Glutamatergic neuron (in vitro differentiated cells): Measurements from ENCODE around the gene PRKACB. TPM values are rescaled to one million over a fixed set of nuclear protein-coding genes. Genes with fewer than 3 reads are reported as not detected.

Experiments
- DNase-seq: peaks from one replicate; pipeline ENCODE4 v3.0.0; 2022
- H3K27ac Mint-ChIP-seq: one replicate; pipeline ENCODE4 v1.8.0; 2020; ENCODE audit warnings: mild to moderate bottlenecking, mixed read lengths, inconsistent platforms; ENCODE audit not compliant: unreplicated experiment
- H3K27me3 Mint-ChIP-seq: one replicate; pipeline ENCODE4 v1.8.0; 2020; ENCODE audit warnings: mild to moderate bottlenecking, moderate library complexity, mixed read lengths, inconsistent platforms; ENCODE audit not compliant: unreplicated experiment
- H3K36me3 Mint-ChIP-seq: one replicate; pipeline ENCODE4 v1.8.0; 2020; ENCODE audit warnings: mild to moderate bottlenecking, mixed read lengths, inconsistent platforms; ENCODE audit not compliant: unreplicated experiment
- H3K4me1 Mint-ChIP-seq: one replicate; pipeline ENCODE4 v1.8.0; 2020; ENCODE audit warnings: mild to moderate bottlenecking, low read depth, mixed read lengths, inconsistent platforms; ENCODE audit not compliant: unreplicated experiment
- H3K4me3 Mint-ChIP-seq: one replicate; pipeline ENCODE4 v1.8.0; 2020; ENCODE audit warnings: mild to moderate bottlenecking, mixed read lengths, inconsistent platforms; ENCODE audit not compliant: unreplicated experiment
- H3K9me3 Mint-ChIP-seq: one replicate; pipeline ENCODE4 v1.8.0; 2020; ENCODE audit warnings: mild to moderate bottlenecking, moderate library complexity, mixed read lengths, inconsistent platforms; ENCODE audit not compliant: unreplicated experiment
- CTCF ChIP-seq: fragments of 200-600 bp; sonication (generic); IDR thresholded peaks from one replicate; pipeline ENCODE4 v1.5.0; 2021; ENCODE audit not compliant: partially characterized antibody, unreplicated experiment
- total RNA-seq: library from RNA; stranded (reverse); fragmentation: NEBNext Ultra II Directional; extraction: Animal tissue kit (Norgen Biotek cat#: 25700); gene quantifications from one replicate; pipeline ENCODE4 v1.2.1, GENCODE V29; 2021; ENCODE audit not compliant: unreplicated experiment

PRKACB gene
- total RNA-seq, 1 donor from 2014 or later = 11.2 TPM

- Mint-ChIP-seq H3K4me3 (no peak overlapping the region), H3K27ac (no peak overlapping the region), H3K4me1 (no peaks in the 10 kb centered on the region), H3K9me3 (no peaks in the 10 kb centered on the region), H3K27me3 (no peaks in the 10 kb centered on the region), H3K36me3 (peaks cover 5% of the 10 kb centered on the region)
- no peak for TF ChIP-seq CTCF
- DNase-seq = no peak
Observed at GRCh38 chr1:84202126-84202525, 58.1 kb downstream of the PRKACB start.

DNA sequence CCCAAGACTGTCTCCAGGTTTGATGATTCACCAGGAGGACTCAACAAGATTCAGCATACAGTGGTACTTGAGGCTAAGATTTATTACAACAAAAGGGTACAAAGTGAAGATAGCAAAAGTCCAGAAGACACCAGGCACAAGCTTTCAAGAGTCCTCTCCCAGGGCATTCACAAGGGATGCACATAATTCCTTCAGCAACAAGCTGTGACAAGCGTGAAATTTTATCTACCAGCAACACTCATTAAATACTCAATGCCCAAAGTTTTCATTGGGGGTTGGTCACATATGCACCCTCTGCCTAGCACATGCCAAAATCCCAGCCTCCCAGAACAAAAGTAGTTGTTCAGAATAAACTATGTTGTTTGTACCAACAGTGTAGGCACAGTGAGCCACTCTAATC is 62.3 kb downstream of the PRKACB start:
- Mint-ChIP-seq H3K36me3 (no peaks in the 10 kb centered on the region), H3K27me3 (no peaks in the 10 kb centered on the region), H3K4me3 (no peak overlapping the region), H3K27ac (no peak overlapping the region), H3K9me3 (no peaks in the 10 kb centered on the region), H3K4me1 (no peaks in the 10 kb centered on the region)
- no peak for DNase-seq
- no peak for TF ChIP-seq CTCF

GRCh38 chr1:84208935-84209334 is 64.9 kb downstream of the PRKACB start:
- H3K27ac Mint-ChIP-seq = no peak overlapping the region
- no peaks in the 10 kb centered on the region for H3K9me3 Mint-ChIP-seq
- TF ChIP-seq CTCF = no peak
- no peaks in the 10 kb centered on the region for H3K36me3 Mint-ChIP-seq
- DNase-seq = no peak
- H3K4me1 Mint-ChIP-seq = no peaks in the 10 kb centered on the region
- no peaks in the 10 kb centered on the region for H3K27me3 Mint-ChIP-seq
- H3K4me3 Mint-ChIP-seq = no peak overlapping the region

GRCh38 chr1:84214115-84214956 is 70.3 kb downstream of the PRKACB start:
- no peak overlapping the region for H3K27ac Mint-ChIP-seq
- TF ChIP-seq CTCF = no peak
- H3K9me3 Mint-ChIP-seq = no peaks in the 10 kb centered on the region
- DNase-seq = no peak
- no peak overlapping the region for H3K4me3 Mint-ChIP-seq
- no peaks in the 10 kb centered on the region for H3K4me1 Mint-ChIP-seq
- H3K27me3 Mint-ChIP-seq = no peaks in the 10 kb centered on the region
- H3K36me3 Mint-ChIP-seq = no peaks in the 10 kb centered on the region

DNA sequence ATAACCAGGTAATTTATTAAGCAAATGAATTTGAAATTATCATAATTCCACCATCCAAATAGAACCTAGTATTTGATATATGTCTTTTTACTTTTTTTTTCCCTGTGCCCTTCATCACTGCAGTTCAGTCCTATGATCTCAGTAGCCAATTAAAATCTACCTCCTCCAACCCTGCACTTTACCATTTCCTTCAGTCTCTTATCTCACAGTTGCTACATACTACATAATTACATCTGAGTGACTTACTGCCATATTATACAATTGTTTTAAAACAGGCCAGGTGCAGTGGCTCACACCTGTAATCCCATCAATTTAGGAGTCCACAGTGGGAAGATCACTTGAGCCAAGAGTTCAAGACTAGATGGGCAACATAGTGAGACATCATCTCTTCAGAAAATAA is 73.2 kb downstream of the PRKACB start:
- Mint-ChIP-seq H3K36me3 (peaks cover 11% of the 10 kb centered on the region), H3K4me1 (no peaks in the 10 kb centered on the region), H3K9me3 (no peaks in the 10 kb centered on the region), H3K27ac (no peak overlapping the region), H3K27me3 (no peaks in the 10 kb centered on the region), H3K4me3 (no peak overlapping the region)
- no peak for DNase-seq
- TF ChIP-seq CTCF = no peak
